Fibroblast of skin of abdomen (primary cell): ENCODE measurements around the gene SLC38A2.

Experiments
- DNase-seq: peaks from one replicate; pipeline ENCODE4 v3.0.0-alpha.2; 2013

The SLC38A2 gene

GRCh38 chr12:46391630-46392029 is 19.1 kb upstream of the SLC38A2 start:
- DNase-seq = peak; percentile 94

GRCh38 chr12:46390881-46391280 is 18.3 kb upstream of the SLC38A2 start:
- no peak for DNase-seq

GRCh38 chr12:46390304-46390703 is 17.7 kb upstream of the SLC38A2 start:
- no peak for DNase-seq

DNA sequence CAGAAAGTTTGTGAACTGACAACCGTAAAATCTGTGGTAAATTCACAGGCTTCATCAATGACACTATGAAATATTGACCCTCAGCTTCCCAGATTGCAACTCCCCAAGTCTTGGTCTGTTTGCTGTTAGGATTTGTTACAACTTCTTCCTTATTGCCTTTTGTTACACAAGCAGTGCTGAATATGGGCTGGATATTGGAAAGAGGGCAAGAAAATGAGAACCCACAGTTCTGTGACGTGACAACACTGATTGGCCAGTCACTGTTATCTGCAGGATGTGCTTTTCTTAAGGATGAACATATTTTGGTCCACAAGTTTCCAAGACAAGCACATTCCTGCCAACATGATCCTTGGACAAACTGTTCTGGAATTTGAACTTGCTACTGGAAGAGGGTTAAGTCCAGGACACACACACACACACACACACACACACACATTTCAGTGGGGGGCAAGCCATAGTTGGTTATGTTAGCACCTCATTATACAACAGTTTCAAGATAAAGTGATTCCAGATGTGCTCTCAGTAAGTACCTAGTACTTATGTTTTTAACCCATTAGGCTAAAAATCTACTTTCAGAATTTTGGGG is 16.6 kb upstream of the SLC38A2 start:
- DNase-seq = peak; percentile 99

GRCh38 chr12:46388427-46389021 is 16.0 kb upstream of the SLC38A2 start:
- peak; percentile 98 for DNase-seq

GRCh38 chr12:46387670-46388069 is 15.1 kb upstream of the SLC38A2 start:
- DNase-seq = no peak

DNA sequence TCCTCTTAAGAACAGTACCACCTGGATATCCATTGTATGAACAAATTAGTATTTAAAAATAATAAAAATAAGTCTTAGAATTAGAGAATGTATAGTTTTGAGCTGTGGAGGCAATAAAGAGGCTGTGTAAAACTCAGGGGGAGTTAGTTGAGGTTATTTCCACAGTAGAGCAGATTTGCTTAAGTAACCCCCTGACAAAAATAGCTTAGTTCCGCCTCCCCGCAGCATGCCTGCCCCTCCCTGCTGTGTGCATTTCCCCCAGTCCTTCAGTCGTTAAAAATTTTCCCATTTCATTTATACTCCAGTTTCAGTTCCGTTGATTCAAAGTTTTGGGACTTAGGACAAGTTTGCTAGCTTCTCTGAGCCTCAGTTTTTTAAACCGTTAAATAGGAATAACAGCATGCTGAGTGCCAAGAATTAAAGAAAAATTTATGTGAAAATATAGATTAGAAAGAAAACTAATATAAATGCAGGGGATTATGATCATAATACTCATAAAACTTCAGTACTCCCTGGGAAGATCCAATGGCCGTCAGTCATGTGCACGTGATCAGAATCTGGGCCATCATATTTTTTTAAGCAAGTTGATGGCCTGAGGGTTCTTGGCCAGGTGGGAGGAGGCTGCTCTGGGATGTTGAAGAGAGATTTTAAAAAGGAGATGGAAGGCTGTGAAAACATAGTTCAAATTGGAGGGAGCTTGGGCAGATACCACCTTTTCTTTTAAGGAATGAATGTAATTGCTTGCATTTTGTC is 14.5 kb upstream of the SLC38A2 start:
- peak; percentile 68 for DNase-seq

GRCh38 chr12:46386360-46386867 is 13.8 kb upstream of the SLC38A2 start:
- DNase-seq = peak; percentile 99

DNA sequence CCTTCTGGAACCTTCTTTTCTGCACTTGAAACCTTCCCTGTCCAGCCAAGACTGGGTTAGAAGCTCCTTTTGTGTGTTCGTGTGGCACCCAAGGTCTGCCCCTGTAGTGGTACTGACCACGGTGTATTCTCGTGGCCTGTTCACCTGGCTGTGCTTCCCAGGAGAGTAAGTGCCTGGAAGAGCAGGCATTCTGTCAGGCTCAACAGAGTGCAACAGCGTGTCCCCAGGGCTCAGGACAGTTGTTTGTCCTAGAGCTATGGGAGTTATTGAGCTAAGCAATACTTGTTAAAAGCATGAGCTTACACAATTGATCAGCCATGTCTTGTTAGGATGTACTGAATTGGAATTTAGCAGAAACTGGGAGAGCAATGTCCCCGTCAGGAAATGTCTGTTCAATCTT is 12.9 kb upstream of the SLC38A2 start:
- DNase-seq = no peak

DNA sequence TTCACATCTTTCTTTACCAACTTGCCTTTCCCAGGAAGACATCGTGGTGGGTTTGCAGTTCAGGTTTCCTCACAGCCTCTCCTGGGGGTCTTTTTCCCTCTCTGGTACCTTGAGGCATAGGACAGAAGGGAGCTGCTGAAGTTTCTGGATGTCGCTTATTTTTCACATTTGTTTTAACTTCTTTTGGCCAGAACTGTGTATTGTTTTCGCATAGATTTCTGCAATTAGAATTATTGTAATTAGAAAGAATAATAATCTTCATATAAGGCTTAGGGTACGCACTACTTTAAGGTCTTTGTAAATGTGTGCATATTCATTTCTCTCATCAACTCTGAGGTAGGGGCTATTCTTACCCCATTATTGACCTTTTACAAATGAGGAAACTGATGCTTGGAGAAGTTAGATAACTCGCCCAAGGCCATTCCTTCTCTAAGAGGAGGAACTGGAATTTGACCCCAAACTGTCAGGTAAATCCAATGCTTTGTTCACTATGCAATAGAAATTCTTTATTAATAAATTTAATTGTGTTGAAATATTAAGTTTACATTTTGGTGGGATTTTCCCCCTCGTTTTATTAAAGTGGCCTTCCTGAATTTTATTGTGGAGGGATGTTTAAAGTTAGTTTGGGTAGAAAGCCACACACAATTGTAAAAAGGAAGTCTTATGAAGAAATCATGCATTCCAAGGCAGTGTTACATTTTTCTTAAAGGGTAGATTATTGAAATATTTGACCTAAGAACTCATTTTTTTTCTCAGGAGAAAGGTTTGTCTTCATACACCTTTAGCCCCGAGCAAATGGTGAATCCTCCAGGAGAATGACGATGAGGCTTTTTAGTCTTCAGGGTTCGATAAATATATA is 12.1 kb upstream of the SLC38A2 start:
- no peak for DNase-seq

- DNase-seq = peak; percentile 93
Measured at GRCh38 chr12:46383654-46384450, 11.3 kb upstream of the SLC38A2 start.

DNA sequence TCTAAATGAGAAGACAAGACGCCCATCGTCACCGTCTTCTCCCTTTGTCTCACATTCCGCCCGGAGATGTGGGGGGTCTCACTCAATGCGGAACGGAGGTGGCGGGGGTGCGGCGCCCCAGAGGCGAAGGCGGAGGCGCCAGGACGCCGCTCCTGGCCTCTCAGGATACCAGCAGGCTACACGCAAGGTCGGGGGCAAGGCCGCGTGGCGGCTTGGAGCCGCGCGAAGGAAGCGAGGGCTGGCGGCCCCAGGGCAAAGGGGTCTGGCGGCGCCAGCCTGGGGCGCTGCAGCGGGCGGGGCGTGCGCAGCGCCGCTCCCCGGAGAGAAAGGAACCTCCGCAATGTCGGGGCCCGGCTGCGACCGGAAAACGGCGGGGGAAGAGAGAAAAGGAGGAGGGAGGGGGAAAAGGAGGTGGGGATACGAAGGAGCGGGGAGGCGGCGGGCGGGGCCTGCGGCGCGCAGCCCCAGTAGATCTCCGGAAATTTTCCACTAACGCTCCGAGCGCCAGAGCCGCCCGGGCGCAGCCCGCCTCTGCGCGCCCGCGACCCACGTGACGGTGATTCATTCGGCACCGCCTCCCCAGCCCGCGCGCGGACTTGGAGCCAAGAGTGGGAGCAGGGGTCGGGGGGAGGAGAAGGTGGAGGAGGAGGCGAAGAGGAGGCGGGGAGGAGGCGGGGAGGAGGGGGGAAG is 10.5 kb upstream of the SLC38A2 start:
- DNase-seq = peak; percentile 99

GRCh38 chr12:46382408-46382963 is 9.9 kb upstream of the SLC38A2 start:
- DNase-seq = no peak

DNA sequence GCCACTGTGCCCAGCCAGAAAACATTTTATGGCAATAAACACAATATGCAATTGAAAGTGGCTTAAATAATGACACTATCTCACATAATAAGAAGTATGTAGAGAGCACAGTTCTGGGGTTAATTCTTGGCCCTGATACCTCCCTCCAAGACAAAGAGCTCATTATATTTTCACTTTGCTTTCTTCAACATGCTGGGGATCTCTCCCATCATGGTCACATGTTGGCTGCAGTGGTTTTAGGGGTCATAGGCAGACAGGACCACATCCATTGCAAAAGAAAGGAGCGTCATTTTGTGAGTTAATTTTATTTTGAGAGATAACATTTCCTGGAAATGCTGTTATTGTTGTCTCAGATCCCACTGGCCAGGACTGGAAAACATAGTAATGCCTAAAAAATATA is 8.3 kb upstream of the SLC38A2 start:
- no peak for DNase-seq

DNA sequence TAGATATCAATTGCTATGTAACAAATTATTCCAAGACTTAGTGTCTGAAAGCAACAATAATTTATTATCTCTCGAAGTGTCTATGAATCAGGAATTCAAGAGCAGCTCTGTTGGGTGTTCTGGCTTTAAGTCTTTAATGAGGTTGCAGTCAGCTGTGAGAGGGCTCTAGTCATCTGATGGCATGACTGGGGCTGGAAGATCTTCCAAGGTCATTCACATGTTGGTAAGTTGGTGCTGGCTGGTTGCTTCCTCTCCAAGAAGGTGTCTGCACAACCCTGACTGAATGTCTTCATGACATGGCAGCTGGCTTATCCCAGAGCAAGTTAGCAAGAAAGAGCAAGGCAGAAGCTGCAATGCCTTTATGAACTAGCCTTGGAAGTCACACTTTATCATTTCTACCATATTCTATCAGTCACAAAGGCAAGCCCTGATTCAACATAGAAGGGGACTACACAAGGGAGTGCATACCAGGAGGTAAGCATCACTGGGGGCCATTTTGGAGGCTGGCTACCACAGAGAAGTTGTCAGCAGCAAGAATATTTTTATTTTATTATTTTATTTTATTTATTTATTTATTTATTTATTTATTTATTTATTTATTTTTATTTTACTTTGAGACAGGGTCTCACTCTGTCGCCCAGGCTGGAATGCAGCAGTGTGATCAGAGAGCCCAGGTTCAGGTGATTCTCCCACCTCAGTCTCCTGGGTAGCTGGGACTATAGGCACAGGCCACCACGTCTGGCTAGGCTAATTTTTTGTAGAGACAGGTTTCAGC is 7.6 kb upstream of the SLC38A2 start:
- DNase-seq = no peak

DNA sequence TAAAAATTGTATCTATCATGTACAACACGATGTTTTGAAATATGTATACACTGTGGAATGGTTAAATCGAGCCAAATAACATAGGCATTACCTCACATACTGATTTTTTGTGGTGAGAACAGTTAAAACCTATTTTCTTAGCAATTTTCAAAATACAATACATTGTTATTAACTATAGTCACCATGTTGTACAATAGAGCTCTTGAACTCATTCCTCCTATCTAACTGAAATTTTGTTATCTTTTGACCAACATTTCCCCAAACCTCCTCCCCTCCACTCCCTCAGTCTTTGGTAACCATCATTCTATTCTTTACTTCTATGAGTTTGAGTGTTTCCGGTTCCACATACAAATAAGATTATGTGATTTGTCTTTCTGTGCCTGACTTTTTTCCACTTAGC is 6.8 kb upstream of the SLC38A2 start:
- no peak for DNase-seq

- DNase-seq = no peak
Measured at GRCh38 chr12:46378530-46378929, 6.0 kb upstream of the SLC38A2 start.

GRCh38 chr12:46377678-46378077 is 5.1 kb upstream of the SLC38A2 start:
- no peak for DNase-seq

GRCh38 chr12:46376579-46376978 is 4.0 kb upstream of the SLC38A2 start:
- DNase-seq = no peak

DNA sequence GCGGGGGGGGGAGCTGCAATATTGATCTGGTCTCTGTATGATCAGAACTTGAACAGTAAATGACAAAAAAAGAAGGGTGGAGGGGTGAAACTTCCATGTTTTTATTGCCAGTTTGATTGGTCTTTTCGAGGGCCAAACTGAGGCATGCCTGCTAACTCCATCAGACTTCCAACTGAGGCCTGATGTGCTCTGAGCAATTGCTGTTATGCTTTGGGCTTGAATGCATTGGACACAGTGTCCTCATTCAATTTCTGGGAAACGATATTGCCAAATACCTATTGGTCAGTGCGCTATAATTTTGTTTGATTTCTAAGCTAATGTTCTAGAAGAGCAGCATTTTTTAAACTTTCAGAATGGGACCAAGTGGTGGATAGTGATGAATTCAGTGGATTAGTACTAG is 2.1 kb upstream of the SLC38A2 start:
- DNase-seq = no peak
